HCT116 (cell line): Measurements from ENCODE around the gene OASL. TPM values are rescaled to one million over a fixed set of nuclear protein-coding genes. Genes with fewer than 3 reads are reported as not detected.

ENCODE experiments used
- ATAC-seq: fragments of 200-7000 bp; cut with Tn5 transposase; 2 replicates; pipeline ENCODE4 v1.9.1; 2020; ENCODE audit warnings: mild to moderate bottlenecking, moderate library complexity
- BruUV-seq: library from RNA; stranded (reverse); fragments of 400-500 nt; replicated peaks from 2 replicates; lab custom pipeline; 2021; lab: Mats Ljungman, UMichigan
- CTCF ChIA-PET: fragments of 300-600 bp; sonication (Branson Sonifier 250); formaldehyde crosslinking; loops from one replicate; lab custom pipeline; 2021; ENCODE audit warnings: antibody characterized with exemption; lab: Charles Lee
- POLR2A ChIA-PET: fragments of 300-600, 350-600 bp; sonication (Branson Sonifier 250); formaldehyde crosslinking; loops from one replicate; lab custom pipeline; 2021; ENCODE audit warnings: antibody characterized with exemption; lab: Charles Lee
- RAD21 ChIA-PET, 2 experiments: fragments of 300-600 bp; sonication (Branson Sonifier 250); formaldehyde crosslinking; loops; one replicate each; lab custom pipeline; 2023; ENCODE audit warnings: low total read pairs in 2 of 2; ENCODE audit not compliant: uncharacterized antibody in 2 of 2, unreplicated experiment in 2 of 2, low non-redundant PET in 1 of 2; lab: Charles Lee
- DNase-seq: peaks from one replicate; pipeline ENCODE4 v3.0.0-alpha.2; 2010; ENCODE audit warnings: low read depth, low spot score
- H2AFZ ChIP-seq: fragments of 200-600 bp; shearing (Covaris generic), sonication (generic); 2 replicates; pipeline ENCODE4 v1.6.1; 2017; ENCODE audit warnings: low read depth, mixed run types, mixed read lengths, antibody characterized with exemption, low read length; ENCODE audit not compliant: poor library complexity, severe bottlenecking
- H3K27ac ChIP-seq: 2 replicates; pipeline ENCODE4 v1.5.1; 2012; ENCODE audit warnings: low read depth, low read length
- H3K27me3 ChIP-seq: fragments of 200-600 bp; sonication (generic); 2 replicates; pipeline ENCODE4 v1.6.1; 2016; ENCODE audit warnings: mixed run types, low read length, mixed read lengths; ENCODE audit not compliant: insufficient read depth
- H3K36me3 ChIP-seq, 2 experiments: fragments of 200-500 bp in 1 of 2; fragments of 200-600 bp in 1 of 2; sonication (Bioruptor generic) in 1 of 2; sonication (generic) in 1 of 2; 2 replicates each; pipeline versions ENCODE4 v1.5.1 to v1.6.1; 2014 to 2016; ENCODE audit warnings: low read length in 2 of 2, inconsistent platforms in 1 of 2, mixed read lengths in 1 of 2, mixed run types in 1 of 2; ENCODE audit not compliant: insufficient read depth in 2 of 2, control insufficient read depth in 1 of 2
- H3K4me1 ChIP-seq, 2 experiments: fragments of 200-600 bp in 1 of 2; sonication (generic) in 1 of 2; 2 replicates each; pipeline versions ENCODE4 v1.5.1 to v1.6.1; 2012 to 2017; ENCODE audit warnings: low read length in 2 of 2, inconsistent platforms in 1 of 2, mild to moderate bottlenecking in 1 of 2, mixed read lengths in 1 of 2, mixed run types in 1 of 2, moderate library complexity in 1 of 2; ENCODE audit not compliant: insufficient read depth in 2 of 2, control insufficient read depth in 1 of 2
- H3K4me2 ChIP-seq: fragments of 200-600 bp; sonication (generic); 2 replicates; pipeline ENCODE4 v1.6.1; 2017; ENCODE audit warnings: mixed run types, low read length, mixed read lengths
- H3K4me3 ChIP-seq, 2 experiments: fragments of 200-600 bp in 1 of 2; sonication (generic) in 1 of 2; replicated peaks in 1 of 2; 2 replicates each; pipeline ENCODE4 v1.5.1; 2011 to 2016; ENCODE audit warnings: low read length in 2 of 2, control low read depth in 1 of 2, low read depth in 1 of 2, mild to moderate bottlenecking in 1 of 2, mixed read lengths in 1 of 2, mixed run types in 1 of 2
- H3K79me2 ChIP-seq: fragments of 200-600 bp; sonication (generic); 2 replicates; pipeline ENCODE4 v1.6.1; 2017; ENCODE audit warnings: mild to moderate bottlenecking, mixed run types, low read length, moderate library complexity, mixed read lengths; ENCODE audit not compliant: insufficient read depth
- H3K9ac ChIP-seq: fragments of 200-600 bp; sonication (generic); 2 replicates; pipeline ENCODE4 v1.6.1; 2016; ENCODE audit warnings: low read length, mixed read lengths
- H3K9me2 ChIP-seq: fragments of 200-600 bp; sonication (generic), shearing (Covaris generic); 2 replicates; pipeline ENCODE4 v1.6.1; 2017; ENCODE audit warnings: mixed run types, mild to moderate bottlenecking, moderate library complexity; ENCODE audit not compliant: insufficient read depth
- H3K9me3 ChIP-seq, 2 experiments: fragments of 200-500 bp in 1 of 2; fragments of 200-600 bp in 1 of 2; sonication (Bioruptor generic) in 1 of 2; sonication (generic) in 1 of 2; 2 replicates each; pipeline ENCODE4 v1.6.1; 2014 to 2017; ENCODE audit warnings: low read length in 2 of 2, mixed read lengths in 2 of 2, inconsistent platforms in 1 of 2, low read depth in 1 of 2, mild to moderate bottlenecking in 1 of 2, mixed run types in 1 of 2, moderate library complexity in 1 of 2; ENCODE audit not compliant: control insufficient read depth in 1 of 2, insufficient read depth in 1 of 2
- H4K20me1 ChIP-seq: fragments of 200-600 bp; sonication (generic), shearing (Covaris generic); 2 replicates; pipeline ENCODE4 v1.6.1; 2017; ENCODE audit warnings: mixed run types, mild to moderate bottlenecking, moderate library complexity; ENCODE audit not compliant: insufficient read depth
- ELF1 ChIP-seq: IDR thresholded peaks from 2 replicates; pipeline ENCODE4 v1.6.1; 2012; ENCODE audit warnings: low read depth, borderline replicate concordance
- POLR2AphosphoS5 ChIP-seq: IDR thresholded peaks from 2 replicates; pipeline ENCODE4 v1.6.1; 2011; ENCODE audit warnings: mild to moderate bottlenecking, low read depth, low read length, moderate library complexity
- SIN3A ChIP-seq: IDR thresholded peaks from 2 replicates; pipeline ENCODE4 v1.6.1; 2012; ENCODE audit warnings: low read depth
- ZNF274 ChIP-seq: fragments of 200-500 bp; sonication (Bioruptor generic); IDR thresholded peaks from 2 replicates; pipeline ENCODE4 v1.6.1; 2014; ENCODE audit warnings: mild to moderate bottlenecking, low read depth, low read length, inconsistent platforms
- intact Hi-C: fragments of 100-400 bp; cut with micrococcal nuclease; formaldehyde crosslinking; loops from 2 replicates; pipeline ENCODE4 v1.10.0; 2022
- total RNA-seq: library from RNA; stranded (reverse); gene quantifications from one replicate; pipeline ENCODE4 v1.2.1, GENCODE V29; 2021; ENCODE audit not compliant: unreplicated experiment
- TF ChIP-seq, protein P1 (sequence below): IDR thresholded peaks from 2 replicates; pipeline ENCODE4 v1.6.1; 2011; ENCODE audit warnings: mild to moderate bottlenecking, low read length, moderate library complexity; ENCODE audit not compliant: insufficient replicate concordance; ENCODE audit errors: extremely low read depth
- TF ChIP-seq, protein P2 (sequence below): IDR thresholded peaks from 2 replicates; pipeline ENCODE4 v1.6.1; 2012

Gene OASL
- total RNA-seq, 1 experiment from 2014 or later, result 4.1 TPM

- ChIA-PET POLR2A (no interaction called here), CTCF (interaction anchor here (1.0 kb wide), 1 partner anchor 9 kb away, joined by 3 read pairs; no protein-coding TSS in a partner anchor), RAD21 (interaction anchor here in 1 of 2 experiments (1.2 kb wide), 1 partner anchor 9 kb away, joined by 3 read pairs; no protein-coding TSS in a partner anchor)
- BruUV-seq, result no TSS peak
- Histone ChIP-seq H3K9me2 (no peaks in the 10 kb centered on the region), H3K36me3 (no peaks in the 10 kb centered on the region), H4K20me1 (no peaks in the 10 kb centered on the region), H3K79me2 (no peaks in the 10 kb centered on the region), H3K9ac (no peak overlapping the region), H3K9me3 (no peaks in the 10 kb centered on the region), H3K27ac (no peak overlapping the region), H3K27me3 (no peaks in the 10 kb centered on the region), H3K4me2 (no peak overlapping the region), H3K4me3 (no peak overlapping the region), H2AFZ (no peak overlapping the region), H3K4me1 (peaks cover 0 to 6% of the 10 kb centered on the region in 2 experiments; a peak in 2 of 4 replicates)
- intact Hi-C loops, result no loop called here
- ATAC-seq, result no peak
- no peak for TF ChIP-seq SIN3A
- no peak for TF ChIP-seq POLR2AphosphoS5
- TF ChIP-seq, protein P1, sequence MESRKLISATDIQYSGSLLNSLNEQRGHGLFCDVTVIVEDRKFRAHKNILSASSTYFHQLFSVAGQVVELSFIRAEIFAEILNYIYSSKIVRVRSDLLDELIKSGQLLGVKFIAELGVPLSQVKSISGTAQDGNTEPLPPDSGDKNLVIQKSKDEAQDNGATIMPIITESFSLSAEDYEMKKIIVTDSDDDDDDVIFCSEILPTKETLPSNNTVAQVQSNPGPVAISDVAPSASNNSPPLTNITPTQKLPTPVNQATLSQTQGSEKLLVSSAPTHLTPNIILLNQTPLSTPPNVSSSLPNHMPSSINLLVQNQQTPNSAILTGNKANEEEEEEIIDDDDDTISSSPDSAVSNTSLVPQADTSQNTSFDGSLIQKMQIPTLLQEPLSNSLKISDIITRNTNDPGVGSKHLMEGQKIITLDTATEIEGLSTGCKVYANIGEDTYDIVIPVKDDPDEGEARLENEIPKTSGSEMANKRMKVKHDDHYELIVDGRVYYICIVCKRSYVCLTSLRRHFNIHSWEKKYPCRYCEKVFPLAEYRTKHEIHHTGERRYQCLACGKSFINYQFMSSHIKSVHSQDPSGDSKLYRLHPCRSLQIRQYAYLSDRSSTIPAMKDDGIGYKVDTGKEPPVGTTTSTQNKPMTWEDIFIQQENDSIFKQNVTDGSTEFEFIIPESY, result no peak
- TF ChIP-seq ELF1, result no peak
- TF ChIP-seq, protein P2, sequence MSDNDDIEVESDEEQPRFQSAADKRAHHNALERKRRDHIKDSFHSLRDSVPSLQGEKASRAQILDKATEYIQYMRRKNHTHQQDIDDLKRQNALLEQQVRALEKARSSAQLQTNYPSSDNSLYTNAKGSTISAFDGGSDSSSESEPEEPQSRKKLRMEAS, result no peak
- TF ChIP-seq ZNF274, result no peak
- DNase-seq, result no peak
Measured at GRCh38 chr12:120980800-120981368, 58.2 kb downstream of the OASL start.
